GM19438 (cell line): ENCODE data around the gene MED26.

Source experiments
- ATAC-seq: cut with Tn5 transposase; IDR thresholded peaks from one replicate; pipeline ENCODE4 v1.9.1; 2021; ENCODE audit warnings: low read depth; ENCODE audit not compliant: unreplicated experiment

MED26 gene

GRCh38 chr19:16618248-16618647 is 9.8 kb downstream of the MED26 start:
- ATAC-seq = no peak

DNA sequence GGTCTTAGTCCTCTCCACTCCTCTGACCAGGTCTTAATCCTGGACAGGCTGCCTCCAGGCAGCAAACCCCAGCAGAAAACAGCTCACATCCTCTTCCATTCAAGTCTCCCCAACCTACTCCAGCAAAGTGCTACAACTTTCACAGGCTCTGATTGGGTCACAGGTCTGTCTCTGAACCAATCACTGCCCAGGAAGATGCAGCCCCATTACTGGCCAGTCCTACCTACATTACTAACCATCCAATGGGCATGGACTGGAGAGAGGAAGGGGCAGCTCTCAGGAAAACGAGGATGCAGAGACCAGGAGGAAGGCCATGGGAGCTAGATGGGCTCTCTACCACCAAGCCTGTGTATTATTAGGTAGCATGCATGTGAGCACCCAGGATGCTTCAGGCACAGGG is 12.2 kb downstream of the MED26 start:
- no peak for ATAC-seq

DNA sequence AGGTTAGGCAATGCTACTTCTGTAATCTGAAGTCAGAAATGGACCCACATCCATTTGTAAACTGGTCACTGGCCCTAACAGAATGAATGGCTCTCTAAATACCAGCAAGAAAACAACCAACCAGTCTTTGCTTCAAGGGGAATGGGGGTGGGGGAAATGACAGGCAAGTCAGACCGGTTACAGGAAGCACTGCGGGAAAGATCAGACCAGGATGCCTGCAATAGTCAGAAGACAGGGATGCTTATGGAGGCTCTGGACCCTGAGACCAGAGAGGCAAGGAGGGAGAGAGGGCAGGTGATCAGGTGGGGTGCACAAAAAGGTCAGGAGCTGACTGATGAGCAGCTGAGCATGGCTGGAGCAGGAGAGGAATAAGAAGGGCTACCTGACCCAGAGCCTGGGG is 13.1 kb downstream of the MED26 start:
- no peak for ATAC-seq

DNA sequence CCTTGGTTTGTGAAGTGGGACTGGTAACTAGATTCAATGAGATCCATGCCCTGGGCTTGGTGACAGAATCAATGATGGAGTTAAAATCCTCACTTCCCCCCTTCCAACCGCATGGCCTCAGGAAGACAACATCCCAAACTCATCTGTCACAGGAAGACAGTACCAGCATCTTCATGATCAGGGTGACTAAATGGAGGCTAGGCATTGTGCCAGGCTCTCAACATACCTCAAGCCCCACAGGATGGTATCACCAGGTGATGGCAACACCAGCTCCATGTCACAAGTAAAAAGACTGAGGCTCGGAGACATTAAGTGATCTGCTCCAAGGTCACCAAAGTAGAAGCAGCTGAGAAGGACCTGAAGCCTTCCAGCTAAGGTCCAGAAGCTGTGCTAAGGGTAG is 14.2 kb downstream of the MED26 start:
- no peak for ATAC-seq

- ATAC-seq = no peak
Measured at GRCh38 chr19:16612636-16613035, 15.4 kb downstream of the MED26 start.

- no peak for ATAC-seq
Measured at GRCh38 chr19:16611121-16611520, 16.9 kb downstream of the MED26 start.

DNA sequence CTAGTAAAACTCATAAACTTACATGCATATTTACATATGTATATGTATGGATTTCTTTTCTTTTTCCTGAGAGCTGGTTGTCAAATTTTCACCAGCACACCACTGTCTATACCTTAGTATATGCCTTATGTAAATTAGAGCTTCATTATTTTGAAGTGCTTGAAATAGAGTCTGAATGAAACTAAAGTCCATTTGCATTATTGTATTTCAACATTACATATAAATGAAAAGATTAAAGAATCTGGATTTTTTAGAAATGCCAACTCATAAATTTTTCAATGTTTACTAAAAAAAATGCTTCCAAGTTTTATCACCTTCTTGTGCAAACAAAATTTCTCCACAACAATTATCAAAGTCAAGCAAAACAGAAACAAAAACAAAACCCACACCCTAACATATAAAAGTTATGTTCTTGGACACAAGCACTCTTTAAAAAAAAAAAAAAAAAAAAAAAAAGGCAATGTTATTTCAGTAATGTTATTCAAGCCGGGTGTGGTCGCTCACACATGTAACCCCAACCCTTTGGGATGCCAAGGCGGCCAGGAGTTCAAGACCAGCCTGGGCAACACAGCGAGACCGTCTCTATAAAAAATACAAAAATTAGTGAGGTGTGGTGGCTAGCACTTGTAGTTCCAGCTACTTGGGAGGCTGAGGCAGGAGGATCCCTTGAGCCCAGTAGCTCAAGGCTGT is 18.3 kb downstream of the MED26 start:
- no peak for ATAC-seq

DNA sequence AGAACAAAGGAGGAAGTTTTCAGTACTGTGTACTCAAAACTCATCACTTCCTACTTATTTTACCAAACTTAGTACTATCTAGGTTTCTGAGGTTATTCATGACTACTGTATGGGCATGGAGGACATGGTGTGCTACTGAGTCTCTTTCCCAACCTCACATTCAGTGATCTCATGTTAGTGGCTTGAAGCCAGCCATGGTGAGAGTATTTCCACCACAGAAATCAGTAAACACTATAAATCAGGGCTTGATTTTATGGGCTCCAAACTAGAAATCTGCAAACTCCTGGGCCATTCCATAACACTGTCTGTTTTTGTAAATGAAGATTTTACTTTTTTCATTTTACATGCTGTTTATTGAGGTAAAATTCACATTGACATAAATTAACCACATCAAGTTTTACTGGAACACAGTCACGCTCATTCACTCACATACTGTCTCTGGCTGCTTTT is 19.7 kb downstream of the MED26 start:
- no peak for ATAC-seq

- ATAC-seq = no peak
Measured at GRCh38 chr19:16607819-16608218, 20.2 kb downstream of the MED26 start.

- ATAC-seq = no peak
Measured at GRCh38 chr19:16605553-16605994, 22.4 kb downstream of the MED26 start.

DNA sequence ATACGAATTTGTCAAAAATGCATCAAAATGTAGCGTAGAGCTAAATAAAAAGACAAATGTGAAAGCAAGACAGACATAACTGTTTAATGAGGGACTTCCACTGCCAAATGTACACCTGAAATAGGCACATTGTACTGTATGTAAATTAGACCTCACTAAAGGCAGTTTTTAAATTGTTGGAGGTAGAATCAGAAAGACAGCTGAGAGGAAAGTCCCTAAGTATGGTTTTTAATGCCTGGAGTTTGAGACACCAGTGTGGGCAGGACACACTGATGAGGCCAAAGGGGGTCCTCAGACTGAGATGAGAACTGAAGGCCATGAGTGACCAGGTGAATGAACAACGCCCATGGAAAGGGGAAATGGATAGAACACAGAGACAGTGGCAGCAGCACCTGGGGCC is 22.9 kb downstream of the MED26 start:
- no peak for ATAC-seq

GRCh38 chr19:16604615-16605014 is 23.4 kb downstream of the MED26 start:
- no peak for ATAC-seq

- ATAC-seq = no peak
Measured at GRCh38 chr19:16603090-16603489, 24.9 kb downstream of the MED26 start.

- ATAC-seq = no peak
Measured at GRCh38 chr19:16601378-16602052, 26.5 kb downstream of the MED26 start.

GRCh38 chr19:16600824-16601223 is 27.2 kb downstream of the MED26 start:
- ATAC-seq = no peak

- ATAC-seq = no peak
Measured at GRCh38 chr19:16599655-16600346, 28.2 kb downstream of the MED26 start.

- ATAC-seq = no peak
Measured at GRCh38 chr19:16598848-16599247, 29.2 kb downstream of the MED26 start.

GRCh38 chr19:16596399-16596798 is 31.6 kb downstream of the MED26 start:
- no peak for ATAC-seq

GRCh38 chr19:16595097-16595496 is 32.9 kb downstream of the MED26 start:
- no peak for ATAC-seq

- ATAC-seq = no peak
Measured at GRCh38 chr19:16594681-16595091, 33.3 kb downstream of the MED26 start.

DNA sequence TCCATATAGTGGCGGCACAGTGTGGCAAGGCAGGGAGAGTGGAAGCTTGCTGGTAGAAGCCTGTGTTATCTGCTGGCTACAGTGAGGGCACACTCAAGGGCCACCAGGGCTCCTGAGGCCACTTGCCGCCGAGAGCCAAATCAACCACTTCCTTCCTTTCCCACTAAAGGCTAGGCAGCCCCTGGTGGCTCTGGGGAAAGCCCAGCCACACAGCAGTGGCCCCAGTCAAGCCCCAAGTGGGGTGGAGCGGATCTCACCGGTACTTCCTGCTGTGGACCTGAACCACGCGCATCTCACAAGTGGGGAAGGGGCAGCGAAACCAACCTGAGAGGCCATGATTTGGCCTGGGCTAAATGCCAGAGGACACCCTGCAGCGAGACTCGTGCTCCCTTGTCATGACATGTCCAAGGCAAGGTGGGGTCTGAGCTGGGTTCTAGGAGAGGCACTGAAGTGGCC is 33.8 kb downstream of the MED26 start:
- ATAC-seq = peak; percentile 47

- ATAC-seq = no peak
Measured at GRCh38 chr19:16593181-16593580, 34.8 kb downstream of the MED26 start.
